ENCODE data around the gene IRX4. TPM values are rescaled to one million over a fixed set of nuclear protein-coding genes. Genes with fewer than 3 reads are reported as not detected.

Gene IRX4
- total RNA-seq, 1 donor from 2014 or later: not detected

GRCh38 chr5:1832511-1833250 is 50.0 kb downstream of the IRX4 start:
- H3K4me3 ChIP-seq (ENCODE audit: low read depth, low read length): no peak overlapping the region
- TF ChIP-seq CTCF (conservative IDR thresholded peaks at IDR 0.05; ENCODE audit: low read depth, low read length): no peak
- no peak for DNase-seq (ENCODE audit: low read depth)

GRCh38 chr5:1831677-1832313 is 50.9 kb downstream of the IRX4 start:
- no peak for TF ChIP-seq CTCF (conservative IDR thresholded peaks at IDR 0.05; ENCODE audit: low read depth, low read length)
- H3K4me3 ChIP-seq (ENCODE audit: low read depth, low read length): no peak overlapping the region
- no peak for DNase-seq (ENCODE audit: low read depth)

GRCh38 chr5:1831257-1831656 is 51.5 kb downstream of the IRX4 start:
- DNase-seq (ENCODE audit: low read depth): no peak
- no peak overlapping the region for H3K4me3 ChIP-seq (ENCODE audit: low read depth, low read length)
- TF ChIP-seq CTCF (conservative IDR thresholded peaks at IDR 0.05; ENCODE audit: low read depth, low read length): no peak

GRCh38 chr5:1830571-1831228 is 52.0 kb downstream of the IRX4 start:
- DNase-seq (ENCODE audit: low read depth): no peak
- no peak overlapping the region for H3K4me3 ChIP-seq (ENCODE audit: low read depth, low read length)
- no peak for TF ChIP-seq CTCF (conservative IDR thresholded peaks at IDR 0.05; ENCODE audit: low read depth, low read length)

- TF ChIP-seq CTCF (conservative IDR thresholded peaks at IDR 0.05; ENCODE audit: low read depth, low read length): no peak
- DNase-seq (ENCODE audit: low read depth): no peak
- no peak overlapping the region for H3K4me3 ChIP-seq (ENCODE audit: low read depth, low read length)
Measured at GRCh38 chr5:1827886-1828397, 54.8 kb downstream of the IRX4 start.

Other genes with a start within 250 kb of the IRX4 start
- 57.9 and 75.9 TPM in 2 replicates for gene MRPL36, start 83.1 kb downstream of the IRX4 start, total RNA-seq
- 146 and 181 TPM in 2 replicates for gene NDUFS6, start 81.5 kb downstream of the IRX4 start, total RNA-seq

Data from epithelial cell of proximal tubule (primary cell).